OCI-LY1 (cell line): Measurements from ENCODE around the gene SST.

Experiments used
- H2AFZ ChIP-seq: fragments of 200-600 bp; sonication (generic), shearing (Covaris generic); 2 replicates; pipeline ENCODE4 v1.6.0; 2014; ENCODE audit warnings: antibody characterized with exemption, mild to moderate bottlenecking, low read length
- H3F3A ChIP-seq: fragments of 200-600 bp; sonication (generic), shearing (Covaris generic); 2 replicates; pipeline ENCODE4 v1.6.0; 2014; ENCODE audit warnings: mild to moderate bottlenecking, antibody characterized with exemption, low read length, moderate library complexity; ENCODE audit not compliant: insufficient read depth
- H3K27ac ChIP-seq: fragments of 200-600 bp; sonication (generic); 2 replicates; pipeline ENCODE4 v1.5.1; 2014; ENCODE audit warnings: low read length, mixed run types, mild to moderate bottlenecking, low read depth; ENCODE audit not compliant: poor library complexity, severe bottlenecking
- H3K27me3 ChIP-seq: fragments of 200-600 bp; sonication (generic); 2 replicates; pipeline ENCODE4 v1.6.0; 2014; ENCODE audit warnings: antibody characterized with exemption, mild to moderate bottlenecking, low read length, moderate library complexity; ENCODE audit not compliant: insufficient read depth
- H3K36me3 ChIP-seq: fragments of 200-600 bp; sonication (generic); 2 replicates; pipeline ENCODE4 v1.6.1; 2014; ENCODE audit warnings: mild to moderate bottlenecking, antibody characterized with exemption, low read length, moderate library complexity, mixed read lengths; ENCODE audit not compliant: insufficient read depth
- H3K4me1 ChIP-seq: fragments of 200-600 bp; sonication (generic); 2 replicates; pipeline ENCODE4 v1.5.1; 2014; ENCODE audit warnings: mild to moderate bottlenecking, low read length, moderate library complexity; ENCODE audit not compliant: insufficient read depth, severe bottlenecking
- H3K4me2 ChIP-seq: fragments of 200-600 bp; sonication (generic), shearing (Covaris generic); 2 replicates; pipeline ENCODE4 v1.6.1; 2014; ENCODE audit warnings: low read length
- H3K4me3 ChIP-seq: fragments of 200-600 bp; sonication (generic); 2 replicates; pipeline ENCODE4 v1.5.1; 2014; ENCODE audit warnings: low read length, low read depth, mild to moderate bottlenecking, mixed read lengths; ENCODE audit not compliant: poor library complexity, severe bottlenecking
- H3K79me2 ChIP-seq: fragments of 200-600 bp; shearing (Covaris generic); 2 replicates; pipeline ENCODE4 v1.6.1; 2016; ENCODE audit warnings: mixed run types, low read length, mixed read lengths; ENCODE audit not compliant: insufficient read depth
- H3K9ac ChIP-seq: fragments of 200-600 bp; sonication (generic), shearing (Covaris generic); 2 replicates; pipeline ENCODE4 v1.6.1; 2014; ENCODE audit warnings: mild to moderate bottlenecking, low read length, mixed read lengths
- H3K9me2 ChIP-seq: fragments of 200-600 bp; sonication (generic), shearing (Covaris generic); 2 replicates; pipeline ENCODE4 v1.6.1; 2014; ENCODE audit warnings: low read depth, mild to moderate bottlenecking, low read length, mixed read lengths
- H3K9me3 ChIP-seq: fragments of 200-600 bp; shearing (Covaris generic); 2 replicates; pipeline ENCODE4 v1.6.1; 2014; ENCODE audit warnings: low read length, mixed read lengths
- H4K20me1 ChIP-seq: fragments of 200-600 bp; sonication (generic), shearing (Covaris generic); 2 replicates; pipeline ENCODE4 v1.6.0; 2016; ENCODE audit warnings: mild to moderate bottlenecking, low read length; ENCODE audit not compliant: insufficient read depth
- CTCF ChIP-seq: fragments of 200-600 bp; sonication (generic), shearing (Covaris generic); IDR thresholded peaks from 2 replicates; pipeline ENCODE4 v1.5.1; 2017; ENCODE audit warnings: mild to moderate bottlenecking, antibody characterized with exemption, low read length, moderate library complexity, mixed read lengths
- EZH2 ChIP-seq: fragments of 200-600 bp; sonication (generic), shearing (Covaris generic); IDR thresholded peaks from 2 replicates; pipeline ENCODE4 v1.8.0; 2017; ENCODE audit warnings: borderline replicate concordance, mixed run types, mild to moderate bottlenecking, antibody characterized with exemption, low read length, moderate library complexity, mixed read lengths

Gene SST

GRCh38 chr3:187673012-187673411 lies 2.8 kb upstream of the SST start:
- Histone ChIP-seq H3K9me2 (no peaks in the 10 kb centered on the region; the same call in 1 of the 2 replicates), H3K36me3 (no peaks in the 10 kb centered on the region), H3F3A (no peaks in the 10 kb centered on the region), H3K4me3 (no peak overlapping the region), H3K4me2 (no peak overlapping the region), H3K4me1 (no peaks in the 10 kb centered on the region), H3K79me2 (no peaks in the 10 kb centered on the region), H4K20me1 (no peaks in the 10 kb centered on the region), H3K9me3 (no peaks in the 10 kb centered on the region), H2AFZ (no peak overlapping the region), H3K9ac (no peak overlapping the region), H3K27me3 (no peaks in the 10 kb centered on the region), H3K27ac (no peak overlapping the region)
- no peak for TF ChIP-seq CTCF
- no peak for TF ChIP-seq EZH2

- no peaks in the 10 kb centered on the region for H3K27me3 ChIP-seq
Observed at GRCh38 chr3:187667526-187667925, 2.7 kb downstream of the SST start.

GRCh38 chr3:187665764-187666402 lies 4.3 kb downstream of the SST start:
- Histone ChIP-seq H3K27me3 (no peaks in the 10 kb centered on the region; the same call in 1 of the 2 replicates), H3K4me2 (no peak overlapping the region), H3K79me2 (no peaks in the 10 kb centered on the region), H3K9me2 (no peaks in the 10 kb centered on the region; the same call in 1 of the 2 replicates), H3K9me3 (no peaks in the 10 kb centered on the region), H3K27ac (no peak overlapping the region), H3K36me3 (no peaks in the 10 kb centered on the region), H3K9ac (no peak overlapping the region), H2AFZ (no peak overlapping the region), H3K4me3 (no peak overlapping the region), H3F3A (no peaks in the 10 kb centered on the region), H4K20me1 (no peaks in the 10 kb centered on the region), H3K4me1 (no peaks in the 10 kb centered on the region)
- no peak for TF ChIP-seq CTCF
- no peak for TF ChIP-seq EZH2

More at GRCh38 chr3:187667526-187667925, 2.7 kb downstream of the SST start:
- Histone ChIP-seq H3K9ac (no peak overlapping the region), H3K27ac (no peak overlapping the region), H3K9me2 (no peaks in the 10 kb centered on the region; the same call in 1 of the 2 replicates), H3K4me2 (no peak overlapping the region), H3F3A (no peaks in the 10 kb centered on the region), H3K9me3 (no peaks in the 10 kb centered on the region), H3K4me1 (no peaks in the 10 kb centered on the region), H2AFZ (no peak overlapping the region), H3K4me3 (no peak overlapping the region), H4K20me1 (no peaks in the 10 kb centered on the region), H3K79me2 (no peaks in the 10 kb centered on the region), H3K36me3 (no peaks in the 10 kb centered on the region)
- TF ChIP-seq EZH2 (no peak), CTCF (no peak)
